Lower leg skin (tissue), 3 donors: ENCODE results near the gene CTNND2.

Experiments
- CTCF ChIP-seq, 3 donors: fragments of 450-650 bp; IDR thresholded peaks; one replicate each; pipeline ENCODE4 v1.5.1; 2016; ENCODE audit warnings: antibody characterized with exemption in 3 of 3, mild to moderate bottlenecking in 3 of 3, moderate library complexity in 2 of 3
- POLR2A ChIP-seq, 2 donors: fragments of 450-650 bp; IDR thresholded peaks; one replicate each; pipeline ENCODE4 v1.6.1; 2016 to 2017; ENCODE audit warnings: antibody characterized with exemption in 2 of 2, mild to moderate bottlenecking in 1 of 2, moderate library complexity in 1 of 2

- TF ChIP-seq CTCF (IDR thresholded peaks at IDR 0.05): no peak
- no peak for TF ChIP-seq POLR2A (IDR thresholded peaks at IDR 0.05)
These were observed 651.7 kb downstream of the CTNND2 start for GRCh38 chr5:11252523-11252922.
